ENCODE measurements around the gene BABAM1. TPM values are rescaled to one million over a fixed set of nuclear protein-coding genes. Genes with fewer than 3 reads are reported as not detected.

Gene BABAM1
- total and polyA plus RNA-seq, 9 of the 15 experiments (the other 6 are each of a cell fraction or from before 2014, with no cell fraction given) = 14.7 to 160 (median 113) TPM

GRCh38 chr19:17235300-17235970 lies 31.8 kb upstream of the BABAM1 start (continued):
- no peak for TF ChIP-seq DEAF1 (CRISPR knock-in tag; IDR thresholded peaks at IDR 0.05)
- TF ChIP-seq ELK3 (CRISPR knock-in tag; IDR thresholded peaks at IDR 0.05) = no peak
- no peak for TF ChIP-seq ZNF395 (CRISPR knock-in tag; IDR thresholded peaks at IDR 0.05)
- TF ChIP-seq ATF7 (IDR thresholded peaks at IDR 0.05) = peak; percentile 46
- TF ChIP-seq TGIF2 (CRISPR knock-in tag; IDR thresholded peaks at IDR 0.05) = no peak
- TF ChIP-seq PHF20 (IDR thresholded peaks at IDR 0.05; ENCODE audit: partially characterized antibody) = no peak
- no peak for TF ChIP-seq ELF4 (CRISPR knock-in tag; IDR thresholded peaks at IDR 0.05)
- TF ChIP-seq PPARD (CRISPR knock-in tag; IDR thresholded peaks at IDR 0.05) = no peak
- no peak for TF ChIP-seq SRSF3 (IDR thresholded peaks at IDR 0.05; ENCODE audit: insufficient read depth, low read length)
- peak; percentile 85 for TF ChIP-seq RBBP5 (IDR thresholded peaks at IDR 0.05; ENCODE audit: borderline replicate concordance, insufficient read depth, low read length, poor library complexity, severe bottlenecking)
- peak; percentile 52 for TF ChIP-seq KAT2B (IDR thresholded peaks at IDR 0.05; ENCODE audit: low read depth, low read length)
- TF ChIP-seq BHLHE40 (IDR thresholded peaks at IDR 0.05; ENCODE audit: low read length) = no peak; the same call in 1 of the 2 replicates
- TF ChIP-seq STAT5A (IDR thresholded peaks at IDR 0.05; ENCODE audit: borderline replicate concordance, low read length) = no peak
- no peak for TF ChIP-seq ZNF212 (CRISPR knock-in tag; IDR thresholded peaks at IDR 0.05)
- TF ChIP-seq PML (IDR thresholded peaks at IDR 0.05; ENCODE audit: low read length) = no peak
- no peak for TF ChIP-seq ETV6 (IDR thresholded peaks at IDR 0.05; ENCODE audit: borderline replicate concordance in 1 of 2, low read depth in 2 of 2, low read length in 1 of 2)
- TF ChIP-seq ETV6 (CRISPR knock-in tag; IDR thresholded peaks at IDR 0.05; ENCODE audit: borderline replicate concordance) = no peak
- no peak for TF ChIP-seq BRF2 (IDR thresholded peaks at IDR 0.05; ENCODE audit: borderline replicate concordance, insufficient read depth, insufficient read length)
- no peak for TF ChIP-seq DACH1 (IDR thresholded peaks at IDR 0.05; ENCODE audit: partially characterized antibody)
- TF ChIP-seq TFAP4 (CRISPR knock-in tag; IDR thresholded peaks at IDR 0.05; ENCODE audit: borderline replicate concordance) = no peak; the same call in 1 of the 2 replicates
- TF ChIP-seq E2F1 (CRISPR knock-in tag; IDR thresholded peaks at IDR 0.05) = no peak

Data from K562 (cell line).